ENCODE measurements around the gene CCL20.
"Not testable (repeated sequence)": the region's sequence is repeated elsewhere in the genome, so short reads cannot be mapped to it uniquely, and the experiment has no call there.

CCL20 gene

DNA sequence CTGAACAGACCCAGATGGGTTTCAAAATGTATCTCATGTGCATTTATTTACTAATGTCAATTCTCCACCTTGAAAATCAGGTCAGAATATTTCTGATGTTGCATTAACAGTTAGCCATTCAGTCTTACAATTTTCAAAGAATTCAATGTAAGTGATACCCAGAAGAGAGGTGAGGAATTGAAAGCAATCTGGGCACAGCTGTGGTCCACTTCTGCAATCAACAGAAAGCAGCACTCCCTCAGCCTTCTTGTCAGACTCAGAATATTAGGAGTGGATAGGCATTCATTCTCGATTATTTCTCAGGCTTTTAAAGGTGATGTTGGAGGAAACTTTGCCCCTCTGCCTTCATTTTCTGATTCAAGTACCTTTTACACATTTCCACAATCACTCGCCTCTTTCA is 15.7 kb downstream of the CCL20 start:
- DNase-seq (ENCODE audit: low read depth) = no peak
- TF ChIP-seq, protein P1, sequence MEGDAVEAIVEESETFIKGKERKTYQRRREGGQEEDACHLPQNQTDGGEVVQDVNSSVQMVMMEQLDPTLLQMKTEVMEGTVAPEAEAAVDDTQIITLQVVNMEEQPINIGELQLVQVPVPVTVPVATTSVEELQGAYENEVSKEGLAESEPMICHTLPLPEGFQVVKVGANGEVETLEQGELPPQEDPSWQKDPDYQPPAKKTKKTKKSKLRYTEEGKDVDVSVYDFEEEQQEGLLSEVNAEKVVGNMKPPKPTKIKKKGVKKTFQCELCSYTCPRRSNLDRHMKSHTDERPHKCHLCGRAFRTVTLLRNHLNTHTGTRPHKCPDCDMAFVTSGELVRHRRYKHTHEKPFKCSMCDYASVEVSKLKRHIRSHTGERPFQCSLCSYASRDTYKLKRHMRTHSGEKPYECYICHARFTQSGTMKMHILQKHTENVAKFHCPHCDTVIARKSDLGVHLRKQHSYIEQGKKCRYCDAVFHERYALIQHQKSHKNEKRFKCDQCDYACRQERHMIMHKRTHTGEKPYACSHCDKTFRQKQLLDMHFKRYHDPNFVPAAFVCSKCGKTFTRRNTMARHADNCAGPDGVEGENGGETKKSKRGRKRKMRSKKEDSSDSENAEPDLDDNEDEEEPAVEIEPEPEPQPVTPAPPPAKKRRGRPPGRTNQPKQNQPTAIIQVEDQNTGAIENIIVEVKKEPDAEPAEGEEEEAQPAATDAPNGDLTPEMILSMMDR (conservative IDR thresholded peaks at IDR 0.05; ENCODE audit: low read length) = no peak

DNA sequence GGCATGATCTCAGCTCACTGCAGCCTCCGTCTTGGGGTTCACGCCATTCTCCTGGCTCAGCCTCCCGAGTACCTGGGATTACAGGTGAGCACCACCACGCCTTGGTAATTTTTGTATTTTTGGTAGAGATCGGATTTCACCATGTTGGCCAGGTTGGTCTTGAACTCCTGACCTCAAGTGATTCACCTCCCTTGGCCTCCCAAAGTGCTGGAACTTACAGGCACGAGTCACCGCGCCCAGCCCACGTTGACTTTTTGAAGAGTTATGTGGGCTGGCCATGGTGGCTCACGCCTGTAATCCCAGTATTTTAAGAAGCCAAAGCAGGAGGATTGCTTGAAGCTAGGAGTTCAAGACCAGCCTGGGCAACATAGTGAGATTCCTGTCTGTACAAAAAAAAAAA is 20.8 kb downstream of the CCL20 start:
- TF ChIP-seq, protein P1 (conservative IDR thresholded peaks at IDR 0.05; ENCODE audit: low read length) = no peak
- no peak overlapping the region for H3K4me3 ChIP-seq (ENCODE audit: low read length)
- DNase-seq (ENCODE audit: low read depth) = no peak

More for the DNA sequence above, 15.7 kb downstream of the CCL20 start:
- no peak overlapping the region for H3K4me3 ChIP-seq (ENCODE audit: low read length)

DNA sequence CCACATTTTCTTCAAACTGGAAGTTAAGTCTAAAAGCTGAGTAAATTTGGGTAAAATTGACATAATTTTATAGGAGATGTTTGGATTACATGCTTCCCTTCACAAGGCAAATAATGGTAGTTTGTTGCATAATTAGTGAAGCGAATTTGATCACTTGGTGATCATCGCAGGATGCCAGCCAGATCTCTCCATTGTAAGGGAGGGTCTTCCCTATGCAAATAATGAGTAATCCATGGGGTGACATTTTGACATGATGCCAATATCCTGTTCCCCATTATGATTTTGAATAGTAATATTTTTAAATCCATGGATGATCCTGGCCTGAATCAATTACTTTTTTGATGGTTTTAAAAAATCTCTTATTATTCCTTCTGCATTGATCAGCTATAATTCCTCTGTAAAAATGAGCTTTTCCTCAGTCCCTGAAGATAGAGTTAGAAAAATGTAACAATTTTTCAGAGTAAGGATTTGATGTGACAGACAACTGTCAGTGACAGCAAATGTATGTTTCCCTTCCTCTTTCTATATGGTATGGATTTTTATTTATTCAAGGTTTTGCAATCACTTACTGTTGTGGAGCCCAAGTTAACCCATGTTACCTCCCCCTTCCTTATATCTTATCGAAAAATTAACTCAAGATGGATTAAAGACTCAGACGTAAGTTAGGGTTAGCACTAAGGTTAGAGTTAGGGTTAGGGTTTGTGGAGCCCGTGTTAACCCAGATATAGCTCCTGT is 21.4 kb downstream of the CCL20 start:
- no peak for DNase-seq (ENCODE audit: low read depth)
- H3K4me3 ChIP-seq (ENCODE audit: low read length) = no peak overlapping the region
- TF ChIP-seq, protein P1 (conservative IDR thresholded peaks at IDR 0.05; ENCODE audit: low read length) = no peak

DNA sequence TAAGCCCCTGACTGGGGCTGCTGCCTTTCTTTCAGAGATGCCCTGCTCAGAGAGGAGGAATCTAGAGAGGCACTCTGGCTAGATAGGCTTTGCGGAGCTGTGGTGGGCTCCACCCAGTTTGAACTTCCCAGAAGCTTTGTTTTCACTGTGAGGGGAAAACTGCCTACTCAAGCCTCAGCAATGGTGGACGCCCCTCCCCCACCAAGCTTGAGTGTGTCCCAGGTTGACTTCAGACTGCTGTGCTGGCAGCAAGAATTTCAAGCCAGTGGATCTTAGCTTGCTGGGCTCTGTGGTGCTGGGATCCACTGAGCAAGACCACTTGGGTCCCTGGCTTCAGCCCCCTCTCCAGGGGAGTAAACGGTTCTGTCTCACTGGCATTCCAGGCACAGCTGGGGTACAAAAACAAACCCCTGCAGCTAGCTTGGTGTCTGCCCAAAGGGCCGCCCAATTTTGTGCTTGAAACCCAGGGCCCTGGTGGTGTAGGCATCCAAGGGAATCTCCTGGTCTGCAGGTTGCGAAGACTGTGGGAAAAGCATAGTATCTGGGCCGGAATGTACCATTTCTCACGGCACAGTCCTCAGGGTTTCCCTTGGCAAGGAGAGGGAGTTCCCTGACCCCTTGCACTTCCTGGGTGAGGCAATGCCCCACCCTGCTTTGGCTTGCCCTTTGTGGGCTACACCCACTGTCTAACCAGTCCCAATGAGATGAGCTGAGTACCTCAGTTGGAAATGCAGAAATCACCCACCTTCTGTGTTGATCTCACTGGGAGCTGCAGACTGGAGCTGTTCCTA is 25.9 kb downstream of the CCL20 start:
- not testable (repeated sequence) for DNase-seq (ENCODE audit: low read depth); H3K4me3 ChIP-seq (ENCODE audit: low read length)

DNA sequence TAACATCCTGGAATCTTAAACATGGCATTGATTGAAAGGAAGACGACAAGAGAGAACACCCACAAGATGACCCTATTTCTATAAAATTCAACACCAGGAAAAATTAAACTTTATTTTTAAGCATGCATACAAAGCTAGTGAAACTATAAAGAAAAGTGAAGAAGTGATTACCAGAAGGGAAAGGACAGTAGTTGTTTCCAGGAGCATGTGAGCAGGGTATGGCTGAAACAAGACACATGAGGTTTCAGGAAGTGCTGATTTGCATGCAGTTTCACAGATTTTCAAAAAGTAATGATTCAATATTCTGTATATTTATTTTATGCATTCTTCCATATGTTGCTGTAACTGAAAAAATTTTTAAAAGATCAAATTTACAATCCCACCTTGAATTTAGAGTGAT is 33.2 kb downstream of the CCL20 start:
- DNase-seq (ENCODE audit: low read depth) = no peak
- TF ChIP-seq, protein P1 (conservative IDR thresholded peaks at IDR 0.05; ENCODE audit: low read length) = no peak
- H3K4me3 ChIP-seq (ENCODE audit: low read length) = no peak overlapping the region

DNA sequence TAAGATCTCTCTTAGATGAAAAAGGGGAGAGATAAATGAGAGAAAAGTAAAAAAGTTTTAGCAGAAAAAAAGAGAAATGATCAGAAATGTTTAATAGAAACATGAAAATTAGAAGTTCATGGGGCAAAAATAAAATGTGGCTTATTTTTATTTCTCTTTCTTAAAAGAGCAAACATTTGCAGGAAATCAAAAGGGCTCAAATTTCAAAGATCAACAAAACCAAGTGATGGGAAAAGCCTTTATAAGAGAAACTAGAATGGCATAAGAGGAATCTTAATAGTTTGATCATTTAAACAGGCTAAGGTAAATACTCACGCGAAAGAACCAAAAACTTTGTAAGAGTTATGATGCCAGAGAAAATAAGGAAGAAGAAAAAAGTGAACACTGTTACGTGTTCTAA is 34.5 kb downstream of the CCL20 start:
- TF ChIP-seq, protein P1 (conservative IDR thresholded peaks at IDR 0.05; ENCODE audit: low read length) = no peak
- H3K4me3 ChIP-seq (ENCODE audit: low read length) = no peak overlapping the region
- DNase-seq (ENCODE audit: low read depth) = no peak

DNA sequence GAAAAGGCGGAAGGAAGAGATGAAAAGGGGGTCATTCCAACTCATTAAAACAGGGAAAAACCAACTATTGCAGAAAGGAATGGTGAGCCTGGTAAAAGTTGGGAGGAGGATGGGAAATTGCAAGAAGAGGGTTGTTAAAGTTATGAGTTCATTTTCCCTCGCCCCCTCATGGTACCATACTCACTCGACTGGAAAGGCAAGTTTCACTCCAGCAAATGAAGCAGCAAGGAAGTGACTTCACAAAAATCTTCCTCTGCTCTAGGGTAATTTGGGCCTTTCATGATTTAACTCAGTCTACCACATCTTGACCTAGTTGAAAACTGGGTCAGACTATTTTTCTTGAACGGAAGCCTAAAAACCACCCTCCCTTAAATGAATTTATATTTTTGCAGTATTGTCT is 34.9 kb downstream of the CCL20 start:
- no peak overlapping the region for H3K4me3 ChIP-seq (ENCODE audit: low read length)
- DNase-seq (ENCODE audit: low read depth) = no peak

More for the DNA sequence above, 34.9 kb downstream of the CCL20 start:
- TF ChIP-seq, protein P1 (conservative IDR thresholded peaks at IDR 0.05; ENCODE audit: low read length) = no peak

Data from AG10803 (cell line).